GM21423 (cell line): Measurements from ENCODE around the gene FAM168B.

ENCODE experiments used
- ATAC-seq: cut with Tn5 transposase; IDR thresholded peaks from one replicate; pipeline ENCODE4 v1.9.1; 2021; ENCODE audit warnings: mild to moderate bottlenecking, moderate library complexity; ENCODE audit not compliant: unreplicated experiment

FAM168B gene

GRCh38 chr2:131056932-131057287, 36.4 kb downstream of the FAM168B start:
- ATAC-seq = no peak

GRCh38 chr2:131056204-131056931, 36.9 kb downstream of the FAM168B start:
- ATAC-seq = no peak

GRCh38 chr2:131055169-131056065, 37.8 kb downstream of the FAM168B start:
- ATAC-seq = no peak

GRCh38 chr2:131054488-131054887, 38.8 kb downstream of the FAM168B start:
- no peak for ATAC-seq

GRCh38 chr2:131052741-131053263, 40.5 kb downstream of the FAM168B start:
- no peak for ATAC-seq

- ATAC-seq = no peak
These were observed 42.4 kb downstream of the FAM168B start for GRCh38 chr2:131050896-131051295.

GRCh38 chr2:131049150-131049718, 44.0 kb downstream of the FAM168B start:
- no peak for ATAC-seq

GRCh38 chr2:131048641-131049040, 44.6 kb downstream of the FAM168B start:
- ATAC-seq = no peak

- no peak for ATAC-seq
These were observed 45.2 kb downstream of the FAM168B start for GRCh38 chr2:131047920-131048560.

- no peak for ATAC-seq
These were observed 46.2 kb downstream of the FAM168B start for GRCh38 chr2:131046918-131047652.

- no peak for ATAC-seq
These were observed 47.0 kb downstream of the FAM168B start for GRCh38 chr2:131046028-131046917.

- ATAC-seq = no peak
These were observed 47.8 kb downstream of the FAM168B start for GRCh38 chr2:131045286-131046027.

GRCh38 chr2:131044757-131045150, 48.5 kb downstream of the FAM168B start:
- no peak for ATAC-seq

- no peak for ATAC-seq
These were observed 49.0 kb downstream of the FAM168B start for GRCh38 chr2:131044075-131044756.

GRCh38 chr2:131043199-131044074, 49.8 kb downstream of the FAM168B start:
- no peak for ATAC-seq

- ATAC-seq = no peak
These were observed 51.0 kb downstream of the FAM168B start for GRCh38 chr2:131042148-131042775.
